Measurements from ENCODE around the gene MLH3. TPM values are rescaled to one million over a fixed set of nuclear protein-coding genes. Genes with fewer than 3 reads are reported as not detected.
"Not testable (repeated sequence)": the region's sequence is repeated elsewhere in the genome, so short reads cannot be mapped to it uniquely, and the experiment has no call there.

Gene MLH3
- total RNA-seq, 1 experiment from 2014 or later, result 23.0 TPM

- Mint-ChIP-seq H3K27me3 (ENCODE audit: low read depth) (no peaks in the 10 kb centered on the region; the same call in 1 of the 2 replicates), H3K4me3 (no peak overlapping the region), H3K27ac (no peak overlapping the region), H3K9me3 (no peaks in the 10 kb centered on the region), H3K36me3 (ENCODE audit: insufficient read depth in 1 of 3, low read depth in 3 of 3) (no peaks in the 10 kb centered on the region), H3K4me1 (peaks cover 12 to 14% of the 10 kb centered on the region in 2 experiments)
- Histone ChIP-seq H2BK5ac (ENCODE audit: insufficient read length, low read length) (no peak overlapping the region), H3K14ac (ENCODE audit: insufficient read depth, low read length) (peak overlapping the region; percentile 85; the same call in 1 of the 2 replicates), H3K4me2 (ENCODE audit: insufficient read depth, insufficient read length, low read length) (peak overlapping the region; percentile 96), H3K79me1 (ENCODE audit: insufficient read depth, low read depth, low read length, poor library complexity, severe bottlenecking) (no peaks in the 10 kb centered on the region), H3T11ph (ENCODE audit: low read length) (no peak overlapping the region), H2AK5ac (ENCODE audit: insufficient read length, low read length) (no peak overlapping the region), H3K27me3 (ENCODE audit: insufficient read depth, low read length) (no peaks in the 10 kb centered on the region), H3K23me2 (ENCODE audit: insufficient read length, low read depth, low read length, poor library complexity, severe bottlenecking) (peaks cover 11% of the 10 kb centered on the region), H2AFZ (ENCODE audit: low read length) (no peak overlapping the region), H4K91ac (ENCODE audit: insufficient read length, low read depth, low read length) (no peak overlapping the region), H4K8ac (replicated peaks; ENCODE audit: insufficient read length, low read depth, low read length) (no peak overlapping the region), H3K23ac (ENCODE audit: insufficient read length, low read depth, low read length) (no peak overlapping the region), H3K4me1 (ENCODE audit: insufficient read depth, low read length) (peaks cover 2% of the 10 kb centered on the region; the same call in 1 of the 2 replicates), H3K4ac (ENCODE audit: low read depth, low read length) (no peak overlapping the region), H2BK12ac (ENCODE audit: insufficient read length, low read depth, low read length) (no peak overlapping the region), H4K20me1 (ENCODE audit: control insufficient read depth, insufficient read depth, insufficient read length) (no peaks in the 10 kb centered on the region), H2BK20ac (ENCODE audit: low read depth, low read length, poor library complexity, severe bottlenecking) (no peak overlapping the region), H2BK15ac (ENCODE audit: low read depth, low read length) (no peak overlapping the region), H3K27ac (ENCODE audit: insufficient read length, low read depth, low read length) (peak overlapping the region; percentile 26), H3K79me2 (ENCODE audit: insufficient read depth, low read length) (no peaks in the 10 kb centered on the region; the same call in 1 of the 2 replicates), H2BK120ac (ENCODE audit: low read depth, low read length, poor library complexity, severe bottlenecking) (peak overlapping the region; percentile 84), H3K9ac (ENCODE audit: extremely low read depth, insufficient read length, low read length) (peak overlapping the region; percentile 92), H4K5ac (ENCODE audit: insufficient read length, low read depth, low read length) (no peak overlapping the region), H3K9me3 (ENCODE audit: control insufficient read depth, low read depth, low read length) (no peaks in the 10 kb centered on the region), H3K56ac (ENCODE audit: insufficient read length, low read depth, low read length) (no peak overlapping the region), H3K18ac (ENCODE audit: insufficient read length, low read depth, low read length) (peak overlapping the region; percentile 27)
- no peak for DNase-seq
- no CpG with 5 or more reads among the region's 15 CpGs for WGBS (ENCODE audit: extremely low coverage, insufficient read length, low lambda C conversion rate)
- no peak for TF ChIP-seq CTCF (conservative IDR thresholded peaks at IDR 0.05)
Measured at GRCh38 chr14:75068294-75069120, 17.2 kb upstream of the MLH3 start.

- H3K27ac ChIP-seq (ENCODE audit: insufficient read length, low read depth, low read length); H2BK20ac ChIP-seq (ENCODE audit: low read depth, low read length, poor library complexity, severe bottlenecking); H2AFZ ChIP-seq (ENCODE audit: low read length); H3K18ac ChIP-seq (ENCODE audit: insufficient read length, low read depth, low read length); H3K23ac ChIP-seq (ENCODE audit: insufficient read length, low read depth, low read length); H4K8ac ChIP-seq (replicated peaks; ENCODE audit: insufficient read length, low read depth, low read length); H4K5ac ChIP-seq (ENCODE audit: insufficient read length, low read depth, low read length); H3K27me3 ChIP-seq (ENCODE audit: insufficient read depth, low read length); H2BK15ac ChIP-seq (ENCODE audit: low read depth, low read length); H3K36me3 Mint-ChIP-seq (ENCODE audit: insufficient read depth in 1 of 3, low read depth in 3 of 3); H3K4me1 ChIP-seq (ENCODE audit: insufficient read depth, low read length); H3K9ac ChIP-seq (ENCODE audit: extremely low read depth, insufficient read length, low read length); H3K14ac ChIP-seq (ENCODE audit: insufficient read depth, low read length); H3K79me1 ChIP-seq (ENCODE audit: insufficient read depth, low read depth, low read length, poor library complexity, severe bottlenecking); H2BK12ac ChIP-seq (ENCODE audit: insufficient read length, low read depth, low read length); H2AK5ac ChIP-seq (ENCODE audit: insufficient read length, low read length); H3K79me2 ChIP-seq (ENCODE audit: insufficient read depth, low read length); H2BK5ac ChIP-seq (ENCODE audit: insufficient read length, low read length); H4K20me1 ChIP-seq (ENCODE audit: control insufficient read depth, insufficient read depth, insufficient read length); H3K9me3 ChIP-seq (ENCODE audit: control insufficient read depth, low read depth, low read length); H3K27ac Mint-ChIP-seq; H3K27me3 Mint-ChIP-seq (ENCODE audit: low read depth); H2BK120ac ChIP-seq (ENCODE audit: low read depth, low read length, poor library complexity, severe bottlenecking); H3K56ac ChIP-seq (ENCODE audit: insufficient read length, low read depth, low read length); H3T11ph ChIP-seq (ENCODE audit: low read length); H3K4ac ChIP-seq (ENCODE audit: low read depth, low read length); H3K9me3 Mint-ChIP-seq; DNase-seq; H4K91ac ChIP-seq (ENCODE audit: insufficient read length, low read depth, low read length); H3K4me3 Mint-ChIP-seq: not testable (repeated sequence)
- Histone ChIP-seq H3K23me2 (ENCODE audit: insufficient read length, low read depth, low read length, poor library complexity, severe bottlenecking) (peaks cover 11% of the 10 kb centered on the region), H3K4me2 (ENCODE audit: insufficient read depth, insufficient read length, low read length) (peak overlapping the region; percentile 96)
- H3K4me1 Mint-ChIP-seq, result peaks cover 20 to 21% of the 10 kb centered on the region in 2 experiments
- no CpG with 5 or more reads among the region's 4 CpGs for WGBS (ENCODE audit: extremely low coverage, insufficient read length, low lambda C conversion rate)
Measured at GRCh38 chr14:75067765-75068164, 16.5 kb upstream of the MLH3 start.

Data from H9 (cell line).